Central memory CD8-positive, alpha-beta T cell (primary cell): Measurements from ENCODE around the gene PRF1.
"Not testable (repeated sequence)": the region's sequence is repeated elsewhere in the genome, so short reads cannot be mapped to it uniquely, and the experiment has no call there.

Experiments used
- ATAC-seq: fragments of 150-1000 bp; cut with Tn5 transposase; replicated peaks from 2 replicates; pipeline ENCODE4 v1.10.0; 2022; ENCODE audit warnings: mild to moderate bottlenecking, moderate FRiP score, moderate number of reproducible peaks; ENCODE audit not compliant: poor library complexity, severe bottlenecking; ENCODE audit errors: extremely low read depth
- DNase-seq, 2 donors: peaks; one replicate each; pipeline ENCODE4 v3.0.0; 2021; ENCODE audit warnings: low spot score in 2 of 2
- H3K27ac Mint-ChIP-seq: one replicate; pipeline ENCODE4 v1.8.0; 2022; ENCODE audit warnings: low read depth, mild to moderate bottlenecking, moderate library complexity, mixed read lengths
- H3K27me3 Mint-ChIP-seq: one replicate; pipeline ENCODE4 v1.8.0; 2022; ENCODE audit warnings: mixed read lengths
- H3K36me3 Mint-ChIP-seq: one replicate; pipeline ENCODE4 v1.8.0; 2022; ENCODE audit warnings: mild to moderate bottlenecking, moderate library complexity, mixed read lengths; ENCODE audit not compliant: insufficient read depth
- H3K4me1 Mint-ChIP-seq: one replicate; pipeline ENCODE4 v1.8.0; 2022; ENCODE audit warnings: mixed read lengths
- H3K4me3 Mint-ChIP-seq: one replicate; pipeline ENCODE4 v1.8.0; 2022; ENCODE audit warnings: mild to moderate bottlenecking, moderate library complexity, mixed read lengths
- H3K9me3 Mint-ChIP-seq: one replicate; pipeline ENCODE4 v1.8.0; 2022; ENCODE audit warnings: mixed read lengths

The PRF1 gene

GRCh38 chr10:70588255-70588654 is 14.3 kb downstream of the PRF1 start:
- Mint-ChIP-seq H3K9me3 (no peaks in the 10 kb centered on the region), H3K27ac (no peak overlapping the region)

GRCh38 chr10:70587045-70587658 is 15.4 kb downstream of the PRF1 start:
- Mint-ChIP-seq H3K4me3 (no peak overlapping the region), H3K4me1 (peaks cover 40% of the 10 kb centered on the region), H3K27me3 (no peaks in the 10 kb centered on the region), H3K36me3 (peaks cover 5% of the 10 kb centered on the region), H3K27ac (no peak overlapping the region), H3K9me3 (no peaks in the 10 kb centered on the region)
- ATAC-seq = no peak
- DNase-seq = no peak

More at GRCh38 chr10:70588255-70588654, 14.3 kb downstream of the PRF1 start:
- peaks cover 5% of the 10 kb centered on the region for H3K36me3 Mint-ChIP-seq
- ATAC-seq (no peak), DNase-seq (no peak)
- no peak overlapping the region for H3K4me3 Mint-ChIP-seq
- H3K27me3 Mint-ChIP-seq = no peaks in the 10 kb centered on the region
- H3K4me1 Mint-ChIP-seq = peaks cover 51% of the 10 kb centered on the region

GRCh38 chr10:70586348-70586930 is 16.1 kb downstream of the PRF1 start:
- Mint-ChIP-seq H3K4me1 (peaks cover 35% of the 10 kb centered on the region), H3K36me3 (peaks cover 5% of the 10 kb centered on the region), H3K27ac (no peak overlapping the region), H3K4me3 (no peak overlapping the region), H3K27me3 (no peaks in the 10 kb centered on the region), H3K9me3 (no peaks in the 10 kb centered on the region)
- DNase-seq = no peak
- no peak for ATAC-seq

- Mint-ChIP-seq H3K4me3 (no peak overlapping the region), H3K4me1 (peaks cover 28% of the 10 kb centered on the region), H3K36me3 (peaks cover 4% of the 10 kb centered on the region), H3K27ac (no peak overlapping the region), H3K27me3 (no peaks in the 10 kb centered on the region), H3K9me3 (no peaks in the 10 kb centered on the region)
- ATAC-seq (no peak), DNase-seq (no peak)
These were observed 16.9 kb downstream of the PRF1 start for GRCh38 chr10:70585578-70586169.

GRCh38 chr10:70584909-70585544 is 17.5 kb downstream of the PRF1 start:
- Mint-ChIP-seq H3K36me3 (peaks cover 2% of the 10 kb centered on the region), H3K4me3 (no peak overlapping the region), H3K27me3 (no peaks in the 10 kb centered on the region), H3K27ac (no peak overlapping the region), H3K4me1 (peaks cover 29% of the 10 kb centered on the region), H3K9me3 (no peaks in the 10 kb centered on the region)
- DNase-seq = no peak
- ATAC-seq = no peak

- peaks cover 29% of the 10 kb centered on the region for H3K4me1 Mint-ChIP-seq
- peaks cover 4% of the 10 kb centered on the region for H3K9me3 Mint-ChIP-seq
- DNase-seq = no peak
- H3K27ac Mint-ChIP-seq = no peak overlapping the region
- H3K27me3 Mint-ChIP-seq = no peaks in the 10 kb centered on the region
- no peak overlapping the region for H3K4me3 Mint-ChIP-seq
- H3K36me3 Mint-ChIP-seq = peaks cover 2% of the 10 kb centered on the region
- ATAC-seq = no peak
These were observed 18.2 kb downstream of the PRF1 start for GRCh38 chr10:70584366-70584765.

GRCh38 chr10:70583669-70584037 is 18.9 kb downstream of the PRF1 start:
- peaks cover 2% of the 10 kb centered on the region for H3K36me3 Mint-ChIP-seq
- ATAC-seq (no peak), DNase-seq (no peak)
- peaks cover 30% of the 10 kb centered on the region for H3K4me1 Mint-ChIP-seq
- H3K9me3 Mint-ChIP-seq = peaks cover 4% of the 10 kb centered on the region
- H3K4me3 Mint-ChIP-seq = no peak overlapping the region
- H3K27me3 Mint-ChIP-seq = no peaks in the 10 kb centered on the region
- H3K27ac Mint-ChIP-seq = no peak overlapping the region

GRCh38 chr10:70582793-70583668 is 19.5 kb downstream of the PRF1 start:
- Mint-ChIP-seq H3K4me1 (peaks cover 33% of the 10 kb centered on the region), H3K9me3 (peaks cover 4% of the 10 kb centered on the region), H3K4me3 (no peak overlapping the region), H3K36me3 (peaks cover 2% of the 10 kb centered on the region), H3K27me3 (no peaks in the 10 kb centered on the region), H3K27ac (no peak overlapping the region)
- DNase-seq (no peak), ATAC-seq (no peak)

- H3K9me3 Mint-ChIP-seq, H3K36me3 Mint-ChIP-seq, ATAC-seq, H3K27ac Mint-ChIP-seq, H3K27me3 Mint-ChIP-seq, DNase-seq, H3K4me3 Mint-ChIP-seq: not testable (repeated sequence)
- peaks cover 46% of the 10 kb centered on the region for H3K4me1 Mint-ChIP-seq
These were observed 21.4 kb downstream of the PRF1 start for GRCh38 chr10:70581176-70581575.

- peak; percentile 17 for ATAC-seq
- DNase-seq = no peak
- Mint-ChIP-seq H3K27me3 (no peaks in the 10 kb centered on the region), H3K27ac (peak overlapping the region; percentile 95), H3K4me3 (peak overlapping the region; percentile 69), H3K9me3 (peaks cover 4% of the 10 kb centered on the region), H3K4me1 (peaks cover 51% of the 10 kb centered on the region), H3K36me3 (peaks cover 4% of the 10 kb centered on the region)
These were observed 23.1 kb downstream of the PRF1 start for GRCh38 chr10:70579234-70580002.

- H3K9me3 Mint-ChIP-seq = peaks cover 4% of the 10 kb centered on the region
- DNase-seq (peak; percentile 31 to 67), ATAC-seq (peak; percentile 85)
- peaks cover 4% of the 10 kb centered on the region for H3K36me3 Mint-ChIP-seq
- peaks cover 51% of the 10 kb centered on the region for H3K4me1 Mint-ChIP-seq
- H3K27ac Mint-ChIP-seq = peak overlapping the region; percentile 95
- H3K27me3 Mint-ChIP-seq = no peaks in the 10 kb centered on the region
- peak overlapping the region; percentile 69 for H3K4me3 Mint-ChIP-seq
These were observed 24.1 kb downstream of the PRF1 start for GRCh38 chr10:70578371-70578947.
